Measurements from ENCODE around the gene PGP.

Gene PGP

DNA sequence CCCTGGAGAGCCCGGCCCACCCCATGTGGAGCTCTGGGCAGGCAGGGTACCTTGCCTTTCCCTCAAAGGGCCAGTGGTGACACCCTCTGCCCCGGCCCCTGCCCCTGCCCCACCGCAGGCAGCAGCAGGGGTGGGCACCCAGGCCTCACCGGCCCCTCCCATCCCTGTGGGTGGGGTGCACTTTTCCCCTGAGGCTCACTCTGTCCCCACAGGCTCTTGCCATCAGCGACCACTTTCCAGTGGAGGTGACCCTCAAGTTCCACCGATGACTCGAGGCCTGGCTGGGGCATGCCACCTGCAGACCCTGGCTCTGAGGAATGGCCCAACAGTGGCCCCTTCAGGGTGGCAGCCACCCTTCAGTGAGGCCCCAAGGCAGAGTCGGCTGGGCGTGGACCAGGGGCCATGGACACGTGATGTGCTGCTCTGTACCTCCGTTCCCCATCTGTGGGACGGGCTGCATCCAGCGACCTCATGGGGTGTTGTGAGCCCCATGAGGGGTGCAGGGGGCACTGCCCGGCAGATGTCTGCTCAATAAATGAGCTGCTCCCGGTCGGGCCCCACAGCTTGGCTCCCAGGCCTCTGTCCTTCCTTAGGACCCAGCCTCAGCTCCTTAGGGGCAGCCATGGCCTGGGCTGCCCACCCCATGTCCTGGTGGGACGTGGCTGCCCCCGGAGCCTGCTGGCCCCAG is 23.7 kb upstream of the PGP start:
- intact Hi-C loops (cut with DNase I), result no loop called here
- no peak for DNase-seq

DNA sequence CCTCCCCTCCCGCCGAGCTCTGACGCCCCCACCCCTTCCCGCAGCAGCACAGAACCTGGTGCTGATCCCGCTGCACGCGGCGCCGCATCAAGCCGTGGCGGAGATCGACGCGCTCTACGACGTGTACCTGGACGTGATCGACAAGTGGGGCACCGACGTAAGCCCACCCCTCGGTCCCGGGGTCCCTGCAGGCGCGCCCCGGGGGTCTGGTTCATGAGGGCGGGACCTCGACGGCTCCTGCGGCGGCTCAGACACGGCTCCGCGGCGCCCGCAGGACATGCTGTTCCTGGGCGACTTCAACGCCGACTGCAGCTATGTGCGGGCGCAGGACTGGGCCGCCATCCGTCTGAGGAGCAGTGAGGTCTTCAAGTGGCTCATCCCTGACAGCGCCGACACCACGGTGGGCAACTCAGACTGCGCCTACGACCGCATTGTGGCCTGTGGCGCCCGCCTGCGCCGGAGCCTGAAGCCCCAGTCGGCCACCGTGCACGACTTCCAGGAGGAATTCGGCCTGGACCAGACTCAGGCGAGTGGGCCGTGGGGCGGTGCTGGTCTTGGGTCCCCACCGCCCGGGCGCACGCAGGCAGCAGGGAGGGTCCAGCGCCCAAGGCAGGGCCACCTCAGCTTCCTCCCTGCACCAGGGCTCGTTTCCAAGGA is 23.0 kb upstream of the PGP start:
- intact Hi-C loops (cut with DNase I), result no loop called here

DNA sequence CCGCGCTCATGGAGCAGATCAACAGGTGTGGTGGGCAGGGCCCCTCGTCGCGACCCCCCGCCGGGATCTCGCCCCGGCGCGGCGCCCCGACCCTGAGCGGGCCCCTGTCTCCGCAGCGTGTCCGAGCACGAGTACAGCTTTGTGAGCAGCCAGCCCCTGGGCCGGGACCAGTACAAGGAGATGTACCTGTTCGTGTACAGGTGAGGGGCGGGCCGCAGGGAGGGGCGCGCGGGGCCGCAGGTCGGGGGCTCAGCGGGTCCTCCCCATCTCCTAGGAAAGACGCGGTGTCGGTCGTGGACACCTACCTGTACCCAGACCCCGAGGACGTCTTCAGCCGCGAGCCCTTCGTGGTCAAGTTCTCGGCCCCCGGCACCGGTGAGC is 22.5 kb upstream of the PGP start:
- intact Hi-C loops (cut with DNase I), result no loop called here
- DNase-seq, result no peak

More for the DNA sequence above, 23.0 kb upstream of the PGP start:
- DNase-seq, result no peak

DNA sequence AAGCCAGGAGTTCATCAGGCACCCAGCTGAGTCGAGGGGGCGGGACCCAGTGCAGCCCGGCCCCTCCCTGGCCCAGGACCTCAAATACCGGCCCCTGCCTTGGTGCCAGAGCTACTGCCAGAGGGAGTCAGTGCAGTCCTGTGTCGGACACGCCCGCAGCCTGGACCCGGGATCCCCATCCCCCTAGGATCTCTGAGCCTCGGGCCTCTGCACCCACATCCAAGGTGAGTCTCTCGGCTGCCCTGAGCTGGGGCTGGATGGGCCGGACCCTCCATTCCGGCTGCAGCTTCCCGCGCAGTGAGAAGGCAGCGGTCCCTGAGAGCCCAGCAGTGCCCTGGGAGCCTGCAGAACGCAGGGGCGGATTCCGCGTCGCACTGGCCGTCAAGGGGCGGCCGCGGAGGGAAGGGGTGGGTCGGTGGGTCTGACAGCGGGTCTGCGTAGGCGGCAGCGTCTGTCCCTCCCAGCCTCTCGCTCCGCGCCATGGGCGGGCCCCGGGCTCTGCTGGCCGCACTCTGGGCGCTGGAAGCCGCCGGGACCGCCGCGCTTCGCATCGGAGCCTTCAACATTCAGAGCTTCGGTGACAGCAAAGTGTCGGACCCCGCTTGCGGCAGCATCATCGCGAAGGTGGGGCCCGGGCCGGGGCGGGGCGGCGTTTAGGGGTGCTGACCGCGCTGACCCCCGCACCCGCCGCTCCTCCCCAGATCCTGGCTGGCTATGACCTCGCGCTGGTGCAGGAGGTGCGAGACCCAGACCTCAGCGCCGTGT is 21.9 kb upstream of the PGP start, which contains the start of gene DNASE1L2:
Gene DNASE1L2, plus strand, starts transcription at position 108 of the 765 bp plus-strand sequence. Its CDS starts 373 bp downstream, at position 481.
- intact Hi-C loops (cut with DNase I), result no loop called here
- no peak for DNase-seq

DNA sequence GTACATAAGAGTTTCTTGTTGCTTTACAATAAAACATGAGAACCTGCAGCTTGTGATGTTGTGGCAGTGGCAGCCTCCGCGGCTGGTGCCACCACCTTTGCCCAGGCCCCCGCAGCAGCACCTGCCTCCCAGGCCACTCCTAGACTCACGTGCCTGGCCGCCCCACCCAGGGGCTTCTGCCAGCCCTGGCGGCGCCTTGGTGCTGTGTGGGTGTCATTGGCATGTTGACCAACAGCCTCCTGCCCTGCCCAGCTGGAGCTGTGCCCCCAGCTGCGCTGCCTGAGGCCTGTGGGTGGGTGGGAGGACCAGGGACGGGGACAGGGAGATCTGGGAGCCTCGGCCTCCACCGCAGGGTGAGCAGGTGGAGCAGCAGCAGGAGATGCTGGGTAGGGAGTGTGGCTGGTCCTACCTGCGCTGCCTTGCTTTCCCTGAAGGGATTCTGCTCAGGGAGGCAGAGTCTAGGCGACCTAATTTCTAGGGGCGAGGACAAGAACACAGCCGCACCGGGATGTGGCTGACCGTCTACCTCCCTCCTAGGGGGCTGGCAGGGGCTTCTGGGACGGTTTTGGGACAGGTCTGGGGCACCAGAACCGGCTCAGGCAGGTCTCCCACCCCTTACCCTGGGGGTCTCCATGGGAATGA is 21.2 kb upstream of the PGP start:
- no peak for DNase-seq
- intact Hi-C loops (cut with DNase I), result no loop called here

DNA sequence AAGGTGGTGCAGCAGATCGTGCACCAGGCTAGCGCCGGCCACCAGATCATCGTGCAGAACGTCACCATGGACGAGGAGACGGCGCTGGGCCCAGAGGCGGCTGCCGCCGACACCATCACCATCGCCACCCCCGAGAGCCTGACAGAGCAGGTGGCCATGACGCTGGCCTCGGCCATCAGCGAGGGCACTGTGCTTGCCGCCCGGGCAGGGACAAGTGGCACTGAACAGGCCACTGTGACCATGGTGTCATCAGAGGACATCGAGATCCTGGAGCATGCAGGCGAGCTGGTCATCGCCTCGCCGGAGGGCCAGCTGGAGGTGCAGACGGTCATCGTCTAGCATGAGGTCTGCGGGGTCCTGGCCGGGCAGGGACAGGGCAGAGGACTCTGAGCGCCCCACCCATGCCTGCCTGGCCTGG is 20.6 kb upstream of the PGP start:
- DNase-seq, result no peak
- intact Hi-C loops (cut with DNase I), result no loop called here

DNA sequence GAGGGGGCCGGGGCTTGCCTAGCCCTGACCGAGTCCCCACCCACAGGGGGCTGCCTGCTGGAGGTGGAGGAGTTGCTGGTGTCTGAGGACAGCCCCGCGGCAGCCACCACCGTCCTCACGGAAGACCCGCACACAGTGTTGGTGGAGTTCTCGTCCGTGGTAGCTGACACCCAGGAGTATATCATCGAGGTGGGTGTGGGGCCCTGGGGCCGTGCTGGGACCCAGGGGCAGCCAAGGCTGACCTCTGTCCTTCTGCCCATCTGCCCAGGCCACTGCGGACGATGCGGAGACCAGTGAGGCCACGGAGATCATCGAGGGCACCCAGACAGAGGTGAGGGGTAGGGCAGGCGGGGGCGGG is 20.2 kb upstream of the PGP start:
- intact Hi-C loops (cut with DNase I), result no loop called here
- no peak for DNase-seq

DNA sequence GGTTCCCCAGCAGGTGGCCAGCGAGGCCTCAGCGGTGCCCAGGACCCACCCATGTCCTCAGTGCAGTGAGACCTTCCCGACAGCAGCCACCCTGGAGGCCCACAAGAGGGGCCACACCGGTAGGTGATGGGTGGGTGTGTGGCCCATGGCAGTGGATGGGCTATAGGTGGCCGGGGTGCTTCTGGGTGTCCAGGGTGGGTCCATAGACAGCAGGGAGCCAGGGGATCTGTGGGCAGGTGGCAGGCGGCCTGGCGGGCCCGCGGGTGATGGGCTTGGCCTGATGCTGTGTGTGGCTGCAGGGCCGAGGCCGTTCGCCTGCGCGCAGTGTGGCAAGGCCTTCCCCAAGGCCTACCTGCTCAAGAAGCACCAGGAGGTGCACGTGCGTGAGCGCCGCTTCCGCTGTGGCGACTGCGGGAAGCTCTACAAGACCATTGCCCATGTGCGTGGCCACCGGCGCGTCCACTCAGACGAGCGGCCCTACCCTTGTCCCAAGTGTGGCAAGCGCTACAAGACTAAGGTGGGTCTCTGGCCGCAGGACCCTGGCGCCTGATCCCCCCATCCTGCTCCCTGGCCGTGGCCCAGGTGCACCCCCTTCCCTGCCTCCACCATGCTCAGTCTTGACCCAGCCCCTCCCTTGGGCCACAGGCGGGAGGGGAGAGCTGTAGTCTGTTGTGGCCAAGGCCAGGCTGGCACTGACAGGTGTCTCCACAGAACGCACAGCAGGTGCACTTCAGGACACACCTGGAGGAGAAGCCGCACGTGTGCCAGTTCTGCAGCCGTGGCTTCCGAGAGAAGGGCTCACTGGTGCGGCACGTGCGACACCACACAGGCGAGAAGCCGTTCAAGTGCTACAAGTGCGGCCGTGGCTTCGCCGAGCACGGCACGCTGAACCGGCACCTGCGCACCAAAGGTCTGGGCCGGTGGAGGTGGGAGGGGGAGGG is 19.5 kb upstream of the PGP start:
- no peak for DNase-seq
- intact Hi-C loops (cut with DNase I), result no loop called here

DNA sequence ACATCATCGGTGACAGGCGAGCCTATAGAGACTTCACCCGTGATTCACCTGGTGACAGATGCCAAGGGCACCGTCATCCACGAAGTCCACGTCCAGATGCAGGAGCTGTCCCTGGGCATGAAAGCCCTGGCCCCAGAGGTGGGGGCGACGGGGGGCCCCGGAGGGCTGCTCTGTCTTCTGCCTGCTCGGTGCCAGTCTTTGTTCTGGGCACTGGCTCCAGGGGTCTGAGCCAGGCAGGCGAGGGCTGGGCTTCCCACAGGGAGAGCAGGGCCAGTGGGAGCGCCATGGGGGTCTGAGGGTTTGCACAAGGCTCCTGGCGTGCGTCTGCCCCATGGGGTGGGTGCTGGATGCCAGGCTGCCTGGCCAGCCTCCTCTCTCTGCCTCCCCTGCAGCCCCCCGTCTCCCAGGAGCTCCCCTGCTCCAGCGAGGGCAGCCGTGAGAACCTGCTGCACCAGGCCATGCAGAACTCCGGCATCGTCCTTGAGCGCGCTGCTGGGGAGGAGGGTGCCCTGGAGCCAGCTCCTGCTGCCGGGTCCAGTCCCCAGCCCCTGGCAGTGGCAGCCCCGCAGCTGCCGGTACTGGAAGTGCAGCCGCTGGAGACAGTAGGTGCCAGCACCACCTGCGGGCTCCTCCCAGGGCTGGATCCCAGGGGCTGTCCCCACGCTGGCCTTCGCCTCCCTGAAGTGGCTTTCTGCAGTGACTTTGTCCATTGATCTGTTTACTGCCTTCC is 18.6 kb upstream of the PGP start:
- DNase-seq, result no peak
- intact Hi-C loops (cut with DNase I), result no loop called here

DNA sequence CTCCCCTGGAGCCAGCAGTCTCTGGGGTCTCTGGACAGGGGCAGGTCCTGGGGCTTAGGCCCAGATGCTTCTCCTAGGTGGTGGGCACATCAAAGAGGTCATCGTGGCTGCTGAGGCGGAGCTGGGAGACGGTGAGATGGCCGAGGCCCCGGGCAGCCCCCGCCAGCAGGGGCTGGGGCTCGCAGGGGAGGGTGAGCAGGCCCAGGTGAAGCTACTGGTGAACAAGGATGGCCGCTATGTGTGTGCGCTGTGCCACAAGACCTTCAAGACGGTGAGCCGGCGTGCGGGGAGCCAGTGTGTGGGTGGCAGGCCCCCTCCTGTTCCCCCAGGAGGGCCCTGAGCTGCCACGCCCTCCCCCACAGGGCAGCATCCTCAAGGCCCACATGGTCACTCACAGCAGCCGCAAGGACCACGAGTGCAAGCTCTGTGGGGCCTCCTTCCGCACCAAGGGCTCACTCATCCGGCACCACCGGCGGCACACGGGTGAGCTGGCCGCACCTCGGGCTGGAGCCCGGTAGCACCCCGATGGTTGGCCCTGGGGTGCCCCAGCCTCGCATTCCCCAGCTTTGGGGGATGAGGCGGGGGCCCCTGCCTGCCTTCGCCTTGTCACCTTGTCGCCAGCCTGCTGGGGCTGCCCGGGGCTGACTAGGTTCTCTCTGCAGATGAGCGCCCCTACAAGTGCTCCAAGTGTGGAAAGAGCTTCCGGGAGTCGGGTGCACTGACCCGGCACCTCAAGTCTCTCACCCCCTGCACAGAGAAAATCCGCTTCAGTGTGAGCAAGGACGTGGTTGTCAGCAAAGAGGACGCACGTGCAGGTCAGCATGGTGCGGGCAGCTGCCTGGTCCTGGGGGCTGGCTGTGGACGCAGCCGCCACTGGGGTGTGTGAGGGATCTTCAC is 17.7 kb upstream of the PGP start:
- intact Hi-C loops (cut with DNase I), result no loop called here
- DNase-seq, result no peak

DNA sequence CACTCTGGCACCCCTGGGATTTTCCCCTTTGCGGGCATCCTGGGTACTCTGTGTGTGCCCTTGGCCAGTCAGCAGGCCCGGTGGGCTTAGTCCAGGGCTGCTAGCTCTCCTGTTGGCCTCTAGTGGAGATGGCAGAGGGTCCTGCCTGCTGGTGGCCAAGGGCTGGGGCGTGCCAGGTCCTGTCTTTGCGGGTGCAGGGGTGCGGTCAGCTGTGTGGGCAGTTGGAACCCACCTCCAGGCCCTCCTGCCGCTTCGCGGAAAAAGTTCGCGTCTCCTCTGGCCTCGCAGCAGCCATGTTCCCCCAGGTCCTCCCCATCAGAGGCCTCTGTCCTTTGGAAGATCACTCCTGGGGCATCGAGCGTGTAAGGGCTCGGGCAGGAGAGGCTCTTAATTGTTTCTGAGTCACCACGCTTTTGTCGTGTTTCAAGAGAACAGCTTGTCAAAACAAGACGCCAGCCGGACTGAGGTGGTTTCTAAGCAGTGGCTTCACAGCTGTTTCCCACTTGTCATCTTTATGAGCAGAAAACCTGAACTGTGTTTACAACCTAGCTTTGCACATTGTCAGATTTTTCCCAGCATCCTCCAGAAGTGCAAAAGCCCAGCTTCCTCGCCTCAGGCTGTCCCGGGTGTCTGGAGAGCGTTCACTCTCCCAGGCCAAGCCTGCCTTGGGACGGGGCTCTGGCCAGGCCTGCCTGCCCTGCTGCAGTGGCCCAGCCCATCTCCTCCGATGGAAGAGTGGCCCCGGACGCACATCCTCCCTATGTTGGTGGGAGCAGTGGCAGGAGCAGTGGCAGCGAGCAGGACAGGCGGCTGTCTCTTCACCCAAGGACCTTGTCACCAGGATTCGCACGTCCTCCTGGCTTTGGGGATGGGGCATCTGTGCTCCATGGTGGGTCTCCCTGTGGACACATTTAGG is 16.6 kb upstream of the PGP start:
- no peak for DNase-seq
- intact Hi-C loops (cut with DNase I), result no loop called here

DNA sequence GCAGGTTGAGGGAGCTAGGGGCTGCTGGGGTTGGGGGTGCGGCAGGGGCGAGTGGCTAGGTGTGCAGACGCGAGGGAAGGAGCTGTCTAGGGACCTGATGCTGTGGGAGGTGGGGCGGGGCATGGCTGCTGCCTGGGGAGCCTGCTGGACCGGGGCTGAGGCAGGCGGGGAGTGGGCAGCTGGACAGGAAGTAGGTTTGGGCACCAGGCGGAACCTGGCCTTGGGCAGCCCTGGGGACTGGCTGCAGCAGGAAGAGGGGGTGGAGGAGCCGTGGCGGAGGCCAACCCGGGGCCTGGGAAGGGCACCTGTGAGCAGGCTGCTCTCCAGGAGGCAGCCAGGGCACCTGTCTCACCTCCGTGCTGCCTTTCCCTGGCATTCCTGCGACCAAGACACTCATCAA is 15.7 kb upstream of the PGP start:
- no peak for DNase-seq
- intact Hi-C loops (cut with DNase I), result no loop called here

DNA sequence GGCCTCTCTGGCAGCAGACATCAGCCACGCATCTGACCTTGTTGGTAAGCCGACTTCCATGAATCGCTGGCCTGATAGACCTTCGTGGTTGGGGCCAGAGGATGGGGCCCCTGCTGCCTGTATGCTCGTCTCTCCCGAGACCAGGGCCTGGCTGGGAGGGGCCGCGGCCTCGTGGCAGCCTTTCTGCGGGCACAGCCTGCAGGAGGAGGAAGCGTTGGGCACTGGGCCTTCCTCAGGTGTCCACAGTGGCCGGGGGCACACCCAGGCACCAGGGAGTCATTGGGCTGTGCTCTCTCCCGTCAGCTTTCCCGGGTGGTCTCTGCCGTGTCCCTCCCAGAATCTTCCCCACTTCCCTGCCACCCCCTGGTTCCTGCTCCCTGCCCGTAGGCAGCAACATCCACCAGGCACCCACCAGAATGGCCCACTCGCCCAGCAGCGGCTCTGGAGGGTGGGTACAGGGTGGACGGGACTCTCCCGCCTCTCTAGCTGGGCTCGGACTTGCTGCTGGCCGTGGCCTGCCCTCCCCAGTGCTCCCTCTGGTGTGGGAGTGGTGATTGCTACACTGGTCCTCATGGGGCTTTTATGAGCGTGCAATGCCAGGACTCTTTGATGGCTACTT is 15.1 kb upstream of the PGP start:
- intact Hi-C loops (cut with DNase I), result no loop called here
- no peak for DNase-seq

DNA sequence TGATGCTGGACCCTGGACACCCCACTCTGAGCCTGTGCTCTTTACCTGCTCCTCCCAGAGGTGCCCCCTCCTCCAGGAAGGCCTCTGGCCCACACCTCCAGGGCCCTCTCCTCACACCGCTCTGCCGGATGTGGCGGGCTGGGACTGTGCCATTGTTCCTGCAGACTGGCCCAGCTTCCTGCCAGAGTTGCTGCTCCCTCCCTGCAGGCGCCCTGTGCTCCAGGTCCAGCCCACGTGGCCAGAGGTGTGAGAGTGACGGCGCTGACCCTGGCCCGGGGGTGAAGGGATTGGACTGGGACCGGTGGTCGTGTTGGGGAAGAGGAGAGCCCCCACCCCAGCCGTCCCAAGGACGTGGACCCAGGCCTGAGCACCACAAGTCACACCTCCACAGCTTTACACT is 14.5 kb upstream of the PGP start:
- intact Hi-C loops (cut with DNase I), result no loop called here
- no peak for DNase-seq

DNA sequence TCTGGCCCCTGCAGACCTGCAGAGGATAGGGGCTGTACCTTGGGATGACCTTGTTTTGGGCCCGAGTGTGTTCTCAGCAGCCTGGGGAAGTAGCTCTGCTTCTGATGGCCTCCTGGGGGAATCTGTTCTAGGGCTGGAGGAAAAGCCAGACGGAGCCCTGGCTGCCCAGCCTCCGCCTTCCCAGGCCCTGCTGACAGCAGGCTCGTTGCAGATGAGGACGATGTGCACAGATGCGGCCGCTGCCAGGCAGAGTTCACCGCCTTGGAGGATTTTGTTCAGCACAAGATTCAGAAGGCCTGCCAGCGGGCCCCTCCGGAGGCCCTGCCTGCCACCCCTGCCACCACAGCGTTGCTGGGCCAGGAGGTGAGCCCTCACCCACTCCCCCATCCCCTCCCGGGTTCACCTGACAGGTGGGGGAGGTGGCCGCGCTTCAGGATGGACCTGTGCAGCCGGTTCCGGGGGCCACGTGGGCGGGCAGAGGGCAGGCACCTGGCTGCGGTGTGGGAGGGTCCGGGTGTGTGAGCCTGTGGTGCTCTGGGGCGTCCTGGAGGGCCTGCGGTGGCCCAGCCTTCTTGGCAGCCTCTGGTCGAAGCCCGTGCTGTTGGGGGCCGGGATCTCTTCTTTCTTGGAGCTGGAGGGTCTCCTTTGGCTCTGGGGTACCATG is 13.7 kb upstream of the PGP start:
- no peak for DNase-seq
- intact Hi-C loops (cut with DNase I), result no loop called here

DNA sequence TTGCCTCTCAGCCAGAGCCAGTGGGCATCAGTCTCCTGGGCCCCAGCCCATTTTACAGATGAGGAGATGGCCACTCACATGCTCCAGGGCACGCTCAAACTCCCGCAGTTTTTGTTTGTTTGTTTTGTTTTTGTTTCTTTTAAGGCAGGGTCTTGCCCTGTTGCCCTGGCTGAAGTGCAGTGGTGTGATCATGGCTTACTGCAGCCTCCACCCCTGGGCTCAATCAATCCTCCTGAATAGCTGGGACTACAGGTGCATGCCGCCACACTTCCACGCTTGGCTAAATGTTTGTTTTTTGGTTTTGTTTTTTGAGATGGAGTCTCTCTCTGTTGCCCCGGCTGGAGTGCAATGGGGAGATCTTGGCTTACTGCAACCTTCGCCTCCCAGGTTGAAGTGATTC is 12.3 kb upstream of the PGP start:
- intact Hi-C loops (cut with DNase I), result no loop called here
- DNase-seq, result no peak

All from posterior cingulate gyrus (tissue), 11 donors.